G401.6 (cell line): Measurements from ENCODE around the gene FOXD1.
"Not testable (repeated sequence)": the region's sequence is repeated elsewhere in the genome, so short reads cannot be mapped to it uniquely, and the experiment has no call there.

Experiments
- FAIRE-seq: peaks from 2 replicates; lab custom pipeline; 2012; peaks lifted over from hg19 to GRCh38; lab: Jason Lieb, UNC

Gene FOXD1

DNA sequence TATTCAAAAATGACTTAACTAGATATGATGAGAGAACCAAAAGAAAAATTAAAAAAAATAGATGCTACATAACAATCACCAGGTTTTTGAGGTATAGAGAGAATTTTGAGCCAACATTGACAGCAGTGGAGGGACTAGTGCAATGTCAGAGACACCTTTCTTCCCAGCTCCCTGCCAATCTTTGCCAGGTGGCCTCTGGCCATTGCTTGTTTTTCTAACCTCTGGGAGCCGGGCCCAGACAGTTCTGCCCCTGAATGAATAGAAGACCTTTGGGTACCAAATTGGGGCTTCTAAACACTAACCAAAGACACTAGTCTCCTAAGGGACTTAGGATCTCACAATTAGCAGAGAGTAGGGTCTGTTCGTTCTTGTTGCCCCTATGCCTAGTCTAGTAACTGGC, 33.4 kb downstream of the FOXD1 start:
- no peak for FAIRE-seq

- no peak for FAIRE-seq
These were observed 36.0 kb downstream of the FOXD1 start for GRCh38 chr5:73412597-73412988.

DNA sequence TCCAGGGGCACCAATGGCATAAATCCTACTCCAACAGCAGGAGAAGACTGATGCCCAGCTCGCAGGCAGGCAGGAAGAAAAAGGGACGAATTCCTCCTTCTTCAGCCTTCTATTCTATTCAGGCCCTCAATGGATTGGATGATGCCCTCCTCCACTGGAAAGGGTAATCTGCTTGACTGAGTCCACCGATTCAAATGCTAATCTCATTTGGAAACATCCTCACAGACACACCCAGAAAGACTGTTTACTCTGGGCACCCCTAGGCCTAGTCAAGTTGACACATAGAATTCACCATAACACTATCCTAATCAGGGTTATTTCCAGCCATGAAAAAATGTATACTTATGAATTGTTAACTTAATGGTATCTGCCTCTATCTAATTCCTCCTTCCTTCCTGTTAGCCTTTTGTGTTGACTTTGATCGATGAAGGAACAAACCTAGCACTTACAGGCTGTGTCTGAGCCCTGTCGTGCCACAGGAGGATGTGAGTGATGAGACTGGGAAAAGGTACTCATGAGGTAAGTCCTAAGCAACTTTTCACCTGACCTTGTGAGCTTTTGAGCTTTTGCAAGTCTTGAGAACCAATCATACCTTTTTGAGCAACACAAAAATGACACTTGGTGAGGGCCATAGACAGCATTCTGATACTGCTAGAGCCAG, 36.5 kb downstream of the FOXD1 start:
- FAIRE-seq, result no peak

- not testable (repeated sequence) for FAIRE-seq
These were observed 38.6 kb downstream of the FOXD1 start for GRCh38 chr5:73409927-73410326.

GRCh38 chr5:73405691-73406090, 42.9 kb downstream of the FOXD1 start:
- no peak for FAIRE-seq

DNA sequence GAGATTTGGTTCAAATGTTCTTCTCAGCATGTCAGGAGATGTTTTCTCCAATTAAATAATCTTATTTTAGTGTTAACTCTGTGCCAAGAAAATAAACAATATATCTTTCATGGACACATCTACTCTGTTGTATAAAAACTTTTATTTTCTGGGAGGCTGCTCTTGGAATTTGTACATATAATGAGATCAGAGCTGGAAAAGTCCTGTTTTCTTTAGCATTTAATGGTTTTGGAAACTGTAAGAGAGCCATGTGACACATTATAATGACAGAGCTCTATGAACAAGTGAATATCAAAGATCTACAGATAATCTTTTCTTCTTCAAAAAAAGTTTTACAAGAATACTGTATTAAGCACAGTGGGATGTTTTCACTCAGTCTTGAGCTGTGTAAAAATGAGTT, 48.8 kb downstream of the FOXD1 start:
- FAIRE-seq, result no peak
